Stimulated activated CD8-positive, alpha-beta memory T cell treated with anti-CD3 and anti-CD28 coated beads, Interleukin-2, amount 100 ng/mL, for 1 hour (primary cell): ENCODE data around the gene LSM12.
"Not testable (repeated sequence)": the region's sequence is repeated elsewhere in the genome, so short reads cannot be mapped to it uniquely, and the experiment has no call there.

ENCODE experiments used
- DNase-seq, 2 donors: peaks; one replicate each; pipeline ENCODE4 v3.0.0-alpha.2; 2020; ENCODE audit warnings: low read depth in 2 of 2

Gene LSM12

GRCh38 chr17:44076716-44077594, 10.5 kb upstream of the LSM12 start:
- DNase-seq, result no peak

DNA sequence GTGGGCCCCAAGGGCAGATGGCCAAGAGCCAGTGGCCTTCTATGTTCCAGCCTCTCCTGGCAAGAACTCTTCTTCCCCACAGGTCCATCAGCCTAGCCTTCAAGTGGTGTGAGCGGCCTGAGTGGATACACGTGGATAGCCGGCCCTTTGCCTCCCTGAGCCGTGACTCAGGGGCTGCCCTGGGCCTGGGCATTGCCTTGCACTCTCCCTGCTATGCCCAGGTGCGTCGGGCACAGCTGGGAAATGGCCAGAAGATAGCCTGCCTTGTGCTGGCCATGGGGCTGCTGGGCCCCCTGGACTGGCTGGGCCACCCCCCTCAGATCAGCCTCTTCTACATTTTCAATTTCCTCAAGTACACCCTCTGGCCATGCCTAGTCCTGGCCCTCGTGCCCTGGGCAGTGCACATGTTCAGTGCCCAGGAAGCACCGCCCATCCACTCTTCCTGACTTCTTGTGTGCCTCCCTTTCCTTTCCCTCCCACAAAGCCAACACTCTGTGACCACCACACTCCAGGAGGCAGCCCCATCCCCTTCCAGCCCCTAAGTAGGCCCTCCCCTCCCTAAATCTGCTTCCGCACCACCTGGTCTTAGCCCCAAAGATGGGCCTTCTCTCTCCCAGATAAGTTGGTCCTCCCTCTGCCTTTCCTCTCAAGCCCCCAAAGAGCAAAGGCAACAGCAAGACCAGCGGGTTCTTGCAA, 9.3 kb upstream of the LSM12 start:
- DNase-seq, result no peak

DNA sequence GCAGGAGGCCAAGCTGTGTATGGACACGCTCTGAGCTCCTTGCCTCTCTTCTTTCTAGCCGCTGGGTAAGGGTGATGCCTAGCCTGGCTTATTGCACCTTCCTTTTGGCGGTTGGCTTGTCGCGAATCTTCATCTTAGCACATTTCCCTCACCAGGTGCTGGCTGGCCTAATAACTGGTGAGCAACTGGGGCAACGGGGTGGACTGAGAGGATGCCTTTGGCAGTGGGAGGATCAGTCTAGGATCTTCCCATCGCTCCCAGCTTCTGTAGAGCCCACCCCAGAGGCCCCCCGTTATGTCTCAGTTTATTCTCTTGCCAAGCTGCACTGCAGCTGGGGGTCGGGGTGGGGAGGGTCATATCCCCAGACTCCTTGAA, 8.4 kb upstream of the LSM12 start:
- no peak for DNase-seq

GRCh38 chr17:44074231-44074910, 7.9 kb upstream of the LSM12 start:
- DNase-seq, result no peak

- DNase-seq, result no peak
Observed at GRCh38 chr17:44071772-44072171, 5.3 kb upstream of the LSM12 start.

DNA sequence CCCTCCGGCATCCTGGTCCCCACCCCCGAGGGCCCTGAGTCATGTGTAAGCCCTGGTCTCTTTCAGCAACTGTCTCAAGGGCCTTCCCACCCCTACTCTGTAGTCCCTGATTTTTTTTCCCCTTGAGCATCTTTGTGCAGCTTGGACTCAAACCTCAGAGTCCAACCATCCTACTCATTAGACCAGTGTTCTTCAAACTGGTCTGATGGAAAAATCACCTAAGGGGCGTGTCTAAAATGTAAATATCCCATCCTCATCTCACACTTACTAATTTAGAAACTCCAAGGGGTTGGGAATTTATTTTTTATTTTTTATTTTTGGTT, 4.7 kb upstream of the LSM12 start:
- DNase-seq, result no peak

- DNase-seq, result peak; percentile 38 to 59
Observed at GRCh38 chr17:44070455-44071197, 4.2 kb upstream of the LSM12 start, which contains the start of gene G6PC3. TSS of gene G6PC3 (plus strand) at chr17:44070735. CDS start at chr17:44070966, 231 bp downstream.

GRCh38 chr17:44069974-44070454, 3.5 kb upstream of the LSM12 start:
- DNase-seq, result no peak

DNA sequence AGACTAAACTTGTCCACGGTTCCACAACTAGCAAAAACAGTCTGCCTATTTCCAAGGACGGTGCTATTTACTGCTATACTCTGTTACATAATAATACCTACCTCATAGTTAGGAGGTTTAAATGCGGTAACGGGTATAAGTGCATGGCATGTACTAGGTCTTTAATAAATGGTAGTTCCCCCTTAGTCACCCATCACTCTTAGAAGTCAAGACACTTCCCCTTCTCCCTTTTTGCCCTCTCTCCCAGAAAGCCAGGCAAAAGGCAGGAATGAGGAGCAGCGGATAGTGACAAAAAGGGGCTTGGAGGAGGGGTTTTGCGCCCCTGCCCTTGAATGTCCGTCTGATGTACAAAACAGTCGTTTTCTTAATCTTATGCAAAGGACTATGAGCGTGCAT, 1.1 kb upstream of the LSM12 start:
- no peak for DNase-seq

DNA sequence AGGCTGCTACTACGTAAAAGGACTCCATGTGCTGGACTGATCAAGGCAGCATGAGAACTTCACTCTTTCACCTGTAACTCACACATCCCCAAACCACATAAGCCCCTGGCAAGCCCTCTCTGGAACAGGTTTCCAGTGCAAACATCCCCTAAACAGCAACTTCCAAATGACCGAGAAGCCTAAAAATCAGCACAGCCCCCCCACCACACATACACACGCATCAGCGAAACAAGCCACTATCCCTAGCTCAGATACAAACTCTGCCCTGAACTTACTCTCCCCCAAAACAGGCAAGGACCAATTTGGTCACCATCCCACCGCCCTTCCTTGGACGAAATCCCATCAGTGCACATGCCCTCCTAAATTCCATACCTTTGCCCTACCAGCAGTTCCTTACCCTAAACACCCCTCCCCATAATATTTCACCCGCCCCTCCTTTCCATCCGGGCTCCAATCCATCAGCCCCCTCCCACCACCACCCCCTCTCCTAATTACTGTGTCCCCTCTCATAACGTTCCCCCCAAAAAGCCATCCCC, 735 bp downstream of the LSM12 start:
- no peak for DNase-seq

DNA sequence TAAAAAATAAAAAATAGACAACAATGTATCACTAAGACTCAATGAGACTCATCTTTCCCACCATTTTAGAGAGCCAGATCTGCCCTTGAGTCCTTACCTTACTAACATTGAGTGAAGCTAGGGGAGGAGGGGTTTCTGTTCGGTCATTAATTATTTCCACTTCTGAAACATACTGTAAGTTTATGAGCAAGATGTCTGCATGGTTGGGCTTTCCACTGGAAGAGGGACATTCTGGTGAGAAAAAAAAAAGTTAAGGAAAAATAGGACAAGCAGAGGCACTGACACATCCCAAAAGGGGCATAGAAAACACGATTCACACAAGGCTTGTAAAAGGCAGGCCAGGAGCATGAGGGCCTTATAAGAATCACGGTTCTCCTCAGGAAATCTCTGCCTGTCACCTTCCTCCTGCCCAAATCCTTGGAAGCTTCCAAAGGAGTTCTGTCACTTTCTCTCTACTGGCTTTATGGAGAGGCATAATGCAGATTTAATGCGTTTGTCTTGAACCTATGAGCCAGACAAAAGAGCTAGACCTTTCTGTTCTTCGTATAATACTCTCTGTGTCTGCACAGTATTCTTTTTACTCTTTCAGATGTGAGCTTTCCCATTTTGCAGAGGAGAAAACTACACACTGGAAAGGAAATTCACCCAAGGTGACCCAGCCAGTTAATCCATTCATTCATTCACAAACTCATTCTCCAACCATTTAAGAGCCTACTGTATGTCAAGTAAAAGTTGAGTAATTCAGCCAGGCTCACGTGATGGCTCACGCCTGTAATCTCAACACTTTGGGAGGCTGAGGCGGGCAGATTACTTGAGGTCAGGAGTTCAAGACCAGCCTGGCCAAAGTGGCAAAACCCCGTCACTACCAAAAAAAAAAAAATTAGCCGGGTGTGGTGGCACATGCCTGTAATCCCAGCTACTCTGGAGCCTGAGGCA, 2.5 kb downstream of the LSM12 start:
- DNase-seq, result no peak

DNA sequence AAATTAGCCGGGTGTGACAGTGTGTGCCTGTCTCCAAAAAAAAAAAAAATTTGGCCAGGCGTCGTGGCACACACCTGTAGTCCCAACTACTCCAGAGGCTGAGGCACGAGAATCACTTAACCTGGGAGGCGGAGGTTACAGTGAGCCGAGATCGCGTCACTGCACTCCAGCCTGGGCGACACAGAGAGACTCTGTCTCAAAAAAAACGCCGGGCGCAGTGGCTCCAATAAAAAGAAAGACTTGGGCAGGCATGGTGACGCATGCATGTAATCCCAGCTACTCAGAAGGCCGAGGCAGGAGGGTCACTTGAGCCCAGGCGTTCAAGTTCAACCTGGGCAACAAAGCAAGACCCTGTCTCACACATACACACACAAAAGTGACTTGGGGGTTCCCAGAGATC, 3.6 kb downstream of the LSM12 start:
- no peak for DNase-seq

GRCh38 chr17:44061446-44061845, 5.0 kb downstream of the LSM12 start:
- DNase-seq, result no peak

DNA sequence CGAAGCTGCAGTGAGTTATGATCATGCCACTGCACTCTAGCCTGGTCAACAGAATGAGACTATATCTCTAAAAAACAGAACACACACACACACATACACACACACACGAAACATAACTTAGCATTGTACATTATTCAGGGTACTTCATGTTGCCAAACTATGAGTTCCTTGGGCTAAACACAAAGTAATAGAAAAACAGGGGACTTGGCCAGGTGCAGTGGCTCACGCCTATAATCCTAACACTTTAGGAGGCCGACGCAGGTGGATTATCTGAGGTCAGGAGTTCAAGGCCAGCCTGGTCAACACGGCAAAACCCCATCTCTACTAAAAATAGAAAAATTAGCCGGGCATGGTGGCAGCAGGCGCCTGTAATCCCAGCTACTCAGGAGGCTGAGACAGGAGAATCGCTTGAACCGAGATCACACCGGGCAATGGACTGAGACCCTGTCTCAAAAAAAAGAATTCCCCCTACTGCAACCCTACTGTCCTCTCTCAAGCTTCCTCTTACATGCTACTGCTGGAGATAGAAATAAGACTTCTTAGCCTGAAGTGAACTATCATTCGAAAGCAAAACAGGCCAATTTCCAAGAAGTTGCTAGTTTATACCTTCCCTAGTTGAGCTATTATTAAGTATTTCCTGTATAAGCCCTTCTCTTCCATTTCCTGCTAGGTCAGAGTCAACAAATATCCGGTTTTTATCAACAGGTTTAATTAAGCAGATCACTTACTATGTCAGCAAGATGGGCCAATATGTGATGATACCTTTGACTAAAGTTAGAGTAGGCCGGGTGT, 7.2 kb downstream of the LSM12 start:
- DNase-seq, result no peak

DNA sequence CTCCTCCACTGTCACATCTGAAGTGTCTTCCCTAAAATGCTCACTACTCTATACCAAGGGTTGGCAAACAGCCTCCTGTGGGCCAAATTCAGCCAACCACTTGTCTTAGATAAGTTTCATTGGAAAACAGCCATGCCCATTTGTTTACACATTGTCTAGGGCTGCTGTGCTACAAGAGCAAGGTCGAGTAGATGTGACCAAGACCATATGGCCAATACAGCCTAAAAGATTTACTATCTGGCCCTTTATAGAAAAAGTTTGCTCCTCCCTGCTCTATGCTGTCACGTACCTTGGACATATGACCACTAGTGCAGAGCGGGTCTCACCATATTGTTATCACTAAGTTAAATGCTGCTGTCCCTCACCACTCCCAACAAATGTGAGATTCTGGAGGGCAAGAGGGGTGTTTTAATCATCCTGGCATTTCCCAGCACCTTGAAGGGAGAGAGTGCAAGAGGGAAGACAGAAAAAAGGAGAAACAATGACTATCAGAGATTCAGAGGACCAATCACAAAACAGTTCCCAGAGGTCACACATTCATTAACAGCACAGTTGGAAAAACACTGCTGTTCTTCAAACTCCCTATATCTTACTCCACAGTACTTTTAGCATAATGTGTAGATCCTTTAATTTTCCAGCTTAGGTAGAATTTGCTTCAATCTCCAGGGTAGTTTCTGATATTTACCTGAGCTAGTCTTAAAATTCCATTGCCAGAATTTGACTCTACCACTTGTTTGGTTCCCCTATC, 13.2 kb downstream of the LSM12 start:
- DNase-seq, result no peak

GRCh38 chr17:44049294-44050060, 17.0 kb downstream of the LSM12 start:
- DNase-seq, result no peak

- not testable (repeated sequence) for DNase-seq
Observed at GRCh38 chr17:44046893-44047292, 19.6 kb downstream of the LSM12 start.

- DNase-seq, result no peak
Observed at GRCh38 chr17:44045486-44045885, 21.0 kb downstream of the LSM12 start.
